Right ventricle myocardium inferior (tissue), 1 donor: Measurements from ENCODE around the gene CYP3A5. TPM values are rescaled to one million over a fixed set of nuclear protein-coding genes. Genes with fewer than 3 reads are reported as not detected.
"Not testable (repeated sequence)": the region's sequence is repeated elsewhere in the genome, so short reads cannot be mapped to it uniquely, and the experiment has no call there.

ENCODE experiments used
- ATAC-seq: fragments of 200-7000 bp; cut with Tn5 transposase; one replicate; pipeline ENCODE4 v1.9.1; 2020; ENCODE audit warnings: mild to moderate bottlenecking, moderate library complexity
- DNase-seq: peaks from one replicate; pipeline ENCODE4 v3.0.0; 2021; ENCODE audit errors: missing footprints
- intact Hi-C: fragments of 100-400 bp; cut with DNase I; formaldehyde crosslinking; loops from one replicate; pipeline ENCODE4 v1.11.0; 2022
- long read RNA-seq: library from polyadenylated mRNA; unstranded; transcript quantifications from one replicate; pipeline ENCODE4 v2.0.0, GENCODE V29; 2021
- total RNA-seq: library from RNA; stranded (reverse); fragmentation: NEBNext Ultra II Directional; extraction: Animal tissue kit (Norgen Biotek cat#: 25700); gene quantifications from one replicate; pipeline ENCODE4 v1.2.1, GENCODE V29; 2021
- donor health status: DM: no; HTN: yes; CAD: no; lungs with severe emphysema.

CYP3A5 gene
- not detected for total RNA-seq
- long read RNA-seq: 0 reads

GRCh38 chr7:99679400-99680191 lies at the start of gene CYP3A5:
Gene CYP3A5 (minus strand): TSS chr7:99679996. CDS start chr7:99679896, 100 bp downstream.
- DNase-seq (no peak), ATAC-seq (no peak)
- intact Hi-C loops: no loop called here

GRCh38 chr7:99728615-99729014 lies 48.8 kb upstream of the CYP3A5 start:
- intact Hi-C loops: no loop called here

GRCh38 chr7:99723201-99723600 lies 43.4 kb upstream of the CYP3A5 start:
- intact Hi-C loops, DNase-seq, ATAC-seq: not testable (repeated sequence)

More at GRCh38 chr7:99728615-99729014, 48.8 kb upstream of the CYP3A5 start:
- no peak for DNase-seq
- no peak for ATAC-seq

GRCh38 chr7:99720800-99721595 lies 41.2 kb upstream of the CYP3A5 start:
- intact Hi-C loops: no loop called here
- DNase-seq: no peak
- peak; percentile 20 for ATAC-seq

GRCh38 chr7:99719996-99720769 lies 40.4 kb upstream of the CYP3A5 start:
- no peak for DNase-seq
- ATAC-seq: no peak
- intact Hi-C loops: no loop called here

- ATAC-seq (no peak), DNase-seq (no peak)
- intact Hi-C loops: no loop called here
These were observed 34.3 kb upstream of the CYP3A5 start for GRCh38 chr7:99713995-99714570.

GRCh38 chr7:99709838-99710578 lies 30.2 kb upstream of the CYP3A5 start:
- intact Hi-C loops: no loop called here
- ATAC-seq (no peak), DNase-seq (no peak)

- no peak for ATAC-seq
- intact Hi-C loops: no loop called here
- no peak for DNase-seq
These were observed 29.5 kb upstream of the CYP3A5 start for GRCh38 chr7:99709260-99709659.

- ATAC-seq (no peak), DNase-seq (no peak)
- intact Hi-C loops: no loop called here
These were observed 27.3 kb upstream of the CYP3A5 start for GRCh38 chr7:99707096-99707495.

GRCh38 chr7:99699946-99700345 lies 20.1 kb upstream of the CYP3A5 start:
- intact Hi-C loops: no loop called here
- ATAC-seq (no peak), DNase-seq (no peak)

GRCh38 chr7:99698867-99699730 lies 19.3 kb upstream of the CYP3A5 start:
- intact Hi-C loops, ATAC-seq, DNase-seq: not testable (repeated sequence)

- intact Hi-C loops: no loop called here
- ATAC-seq (no peak), DNase-seq (no peak)
These were observed 15.1 kb upstream of the CYP3A5 start for GRCh38 chr7:99694912-99695304.

GRCh38 chr7:99694201-99694911 lies 14.6 kb upstream of the CYP3A5 start:
- intact Hi-C loops: no loop called here
- ATAC-seq (no peak), DNase-seq (no peak)

GRCh38 chr7:99693427-99694200 lies 13.8 kb upstream of the CYP3A5 start:
- ATAC-seq: no peak
- no peak for DNase-seq
- intact Hi-C loops: no loop called here

- DNase-seq (no peak), ATAC-seq (no peak)
- intact Hi-C loops: no loop called here
These were observed 13.3 kb upstream of the CYP3A5 start for GRCh38 chr7:99693100-99693426.

- intact Hi-C loops, DNase-seq, ATAC-seq: not testable (repeated sequence)
These were observed 12.8 kb upstream of the CYP3A5 start for GRCh38 chr7:99692563-99692962.
